KMS-11 (cell line): ENCODE results near the gene STON2.

ENCODE experiments used
- H2AFZ ChIP-seq: fragments of 200-600 bp; sonication (generic); 2 replicates; pipeline ENCODE4 v1.6.1; 2016; ENCODE audit warnings: antibody characterized with exemption, mixed run types, low read depth
- H3K27ac ChIP-seq: fragments of 200-600 bp; sonication (generic); 2 replicates; pipeline ENCODE4 v1.6.1; 2016; ENCODE audit warnings: mild to moderate bottlenecking, mixed run types
- H3K27me3 ChIP-seq: fragments of 200-600 bp; sonication (generic); 2 replicates; pipeline ENCODE4 v1.6.1; 2017; ENCODE audit warnings: mild to moderate bottlenecking, low read depth, mixed run types, moderate library complexity; ENCODE audit not compliant: insufficient read depth
- H3K36me3 ChIP-seq: fragments of 200-600 bp; sonication (generic); 2 replicates; pipeline ENCODE4 v1.6.1; 2017; ENCODE audit warnings: mild to moderate bottlenecking, mixed run types; ENCODE audit not compliant: insufficient read depth
- H3K4me1 ChIP-seq: fragments of 200-600 bp; sonication (generic); 2 replicates; pipeline ENCODE4 v1.6.1; 2016; ENCODE audit warnings: mild to moderate bottlenecking, low read depth, mixed run types; ENCODE audit not compliant: poor library complexity, severe bottlenecking
- H3K4me2 ChIP-seq: fragments of 200-600 bp; sonication (generic); 2 replicates; pipeline ENCODE4 v1.7.0; 2016; ENCODE audit warnings: mild to moderate bottlenecking, mixed run types
- H3K4me3 ChIP-seq: fragments of 200-600 bp; sonication (generic); IDR thresholded peaks from 2 replicates; pipeline ENCODE4 v1.6.1; 2017; ENCODE audit warnings: low read depth, low read length, mixed read lengths; ENCODE audit not compliant: insufficient read depth
- H3K79me2 ChIP-seq: fragments of 200-600 bp; sonication (generic); 2 replicates; pipeline ENCODE4 v1.6.1; 2016; ENCODE audit warnings: low read depth, mixed run types; ENCODE audit not compliant: insufficient read depth
- H3K9ac ChIP-seq: fragments of 200-600 bp; sonication (generic); 2 replicates; pipeline ENCODE4 v1.6.1; 2016; ENCODE audit warnings: mild to moderate bottlenecking, mixed run types
- H4K20me1 ChIP-seq: fragments of 200-600 bp; sonication (generic); 2 replicates; pipeline ENCODE4 v1.6.1; 2016; ENCODE audit warnings: mild to moderate bottlenecking, mixed run types; ENCODE audit not compliant: insufficient read depth
- TF ChIP-seq, protein P1 (sequence below): fragments of 200-600 bp; sonication (generic); conservative IDR thresholded peaks from 2 replicates; pipeline ENCODE4 v1.6.1; 2017; ENCODE audit warnings: low read depth, mild to moderate bottlenecking, antibody characterized with exemption, low read length, moderate library complexity, mixed read lengths

STON2 gene

GRCh38 chr14:81310606-81311005 lies 89.5 kb downstream of the STON2 start:
- Histone ChIP-seq H3K4me1 (peaks cover 84% of the 10 kb centered on the region), H3K79me2 (peaks cover 80% of the 10 kb centered on the region; the same call in 1 of the 2 replicates), H3K4me2 (no peak overlapping the region), H3K9ac (no peak overlapping the region), H3K36me3 (no peaks in the 10 kb centered on the region), H3K4me3 (no peak overlapping the region), H4K20me1 (no peaks in the 10 kb centered on the region; the same call in 1 of the 2 replicates), H3K27me3 (no peaks in the 10 kb centered on the region), H3K27ac (no peak overlapping the region), H2AFZ (no peak overlapping the region)
- TF ChIP-seq, protein P1, sequence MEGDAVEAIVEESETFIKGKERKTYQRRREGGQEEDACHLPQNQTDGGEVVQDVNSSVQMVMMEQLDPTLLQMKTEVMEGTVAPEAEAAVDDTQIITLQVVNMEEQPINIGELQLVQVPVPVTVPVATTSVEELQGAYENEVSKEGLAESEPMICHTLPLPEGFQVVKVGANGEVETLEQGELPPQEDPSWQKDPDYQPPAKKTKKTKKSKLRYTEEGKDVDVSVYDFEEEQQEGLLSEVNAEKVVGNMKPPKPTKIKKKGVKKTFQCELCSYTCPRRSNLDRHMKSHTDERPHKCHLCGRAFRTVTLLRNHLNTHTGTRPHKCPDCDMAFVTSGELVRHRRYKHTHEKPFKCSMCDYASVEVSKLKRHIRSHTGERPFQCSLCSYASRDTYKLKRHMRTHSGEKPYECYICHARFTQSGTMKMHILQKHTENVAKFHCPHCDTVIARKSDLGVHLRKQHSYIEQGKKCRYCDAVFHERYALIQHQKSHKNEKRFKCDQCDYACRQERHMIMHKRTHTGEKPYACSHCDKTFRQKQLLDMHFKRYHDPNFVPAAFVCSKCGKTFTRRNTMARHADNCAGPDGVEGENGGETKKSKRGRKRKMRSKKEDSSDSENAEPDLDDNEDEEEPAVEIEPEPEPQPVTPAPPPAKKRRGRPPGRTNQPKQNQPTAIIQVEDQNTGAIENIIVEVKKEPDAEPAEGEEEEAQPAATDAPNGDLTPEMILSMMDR: no peak

DNA sequence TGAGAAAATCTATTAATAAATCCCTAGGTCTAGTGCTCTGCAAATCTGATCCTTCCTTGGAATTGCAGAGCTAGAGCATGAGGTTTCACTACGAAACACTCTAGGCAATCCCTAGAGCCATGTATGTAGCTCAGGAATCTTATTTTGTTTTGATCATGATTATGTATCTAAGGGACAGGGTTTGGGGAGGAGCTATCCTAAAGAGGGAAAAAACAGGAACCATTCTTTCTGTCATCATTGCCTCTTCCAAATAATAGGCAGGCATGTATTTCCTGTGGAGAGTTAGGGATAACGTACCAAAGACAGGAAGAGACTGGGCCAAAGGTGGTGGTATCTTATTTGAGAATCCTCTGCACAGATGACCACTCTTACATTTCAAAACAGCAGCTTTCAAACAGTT lies 90.6 kb downstream of the STON2 start:
- Histone ChIP-seq H3K27me3 (no peaks in the 10 kb centered on the region), H3K4me3 (no peak overlapping the region), H3K79me2 (peaks cover 84% of the 10 kb centered on the region), H3K4me1 (peaks cover 87% of the 10 kb centered on the region), H3K36me3 (peaks cover 4% of the 10 kb centered on the region; the same call in 1 of the 2 replicates), H3K4me2 (no peak overlapping the region), H3K9ac (no peak overlapping the region), H4K20me1 (no peaks in the 10 kb centered on the region; the same call in 1 of the 2 replicates), H2AFZ (no peak overlapping the region), H3K27ac (no peak overlapping the region)
- TF ChIP-seq, protein P1: no peak

- Histone ChIP-seq H3K27ac (peak overlapping the region; percentile 85; the same call in 1 of the 2 replicates), H4K20me1 (0 out of 2 replicates have a peak, but pooled peaks cover 5% of the 10 kb centered on the region), H3K79me2 (peaks cover 76% of the 10 kb centered on the region), H3K4me3 (no peak overlapping the region), H2AFZ (no peak overlapping the region), H3K36me3 (peaks cover 4% of the 10 kb centered on the region; the same call in 1 of the 2 replicates), H3K4me1 (peaks cover 88% of the 10 kb centered on the region), H3K9ac (no peak overlapping the region), H3K4me2 (peak overlapping the region; percentile 58), H3K27me3 (no peaks in the 10 kb centered on the region)
- TF ChIP-seq, protein P1: no peak
These were observed 94.4 kb downstream of the STON2 start for GRCh38 chr14:81305743-81306142.

DNA sequence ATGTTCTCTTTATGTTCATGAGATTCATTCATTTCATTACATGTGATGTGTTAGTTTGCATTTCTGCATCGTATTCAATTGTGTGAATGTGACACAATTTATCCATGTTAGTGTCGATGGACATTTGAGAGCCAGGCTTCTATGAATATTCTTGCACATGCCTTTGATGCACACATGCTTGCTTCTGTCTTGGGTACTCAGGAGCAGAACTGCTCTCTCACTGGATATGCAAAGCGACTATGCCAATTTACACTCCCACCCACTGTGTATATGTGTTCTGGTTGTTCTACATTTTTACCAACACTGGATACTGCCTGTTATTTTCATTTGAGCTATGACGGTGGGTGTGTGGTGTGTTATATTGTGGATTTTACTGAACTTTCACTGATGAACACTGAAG lies 95.1 kb downstream of the STON2 start:
- Histone ChIP-seq H3K27ac (peak overlapping the region; percentile 85; the same call in 1 of the 2 replicates), H3K9ac (no peak overlapping the region), H3K4me1 (peaks cover 88% of the 10 kb centered on the region), H4K20me1 (0 out of 2 replicates have a peak, but pooled peaks cover 5% of the 10 kb centered on the region), H3K79me2 (peaks cover 76% of the 10 kb centered on the region), H3K36me3 (peaks cover 4% of the 10 kb centered on the region; the same call in 1 of the 2 replicates), H3K4me2 (peak overlapping the region; percentile 58; the same call in 1 of the 2 replicates), H2AFZ (no peak overlapping the region), H3K27me3 (no peaks in the 10 kb centered on the region), H3K4me3 (no peak overlapping the region)
- TF ChIP-seq, protein P1: no peak
